Measurements from ENCODE around the gene SPAAR. TPM values are rescaled to one million over a fixed set of nuclear protein-coding genes. Genes with fewer than 3 reads are reported as not detected.

Gene SPAAR
- total and polyA plus RNA-seq, 9 of the 15 experiments (the other 6 are each of a cell fraction or from before 2014, with no cell fraction given): not detected

DNA sequence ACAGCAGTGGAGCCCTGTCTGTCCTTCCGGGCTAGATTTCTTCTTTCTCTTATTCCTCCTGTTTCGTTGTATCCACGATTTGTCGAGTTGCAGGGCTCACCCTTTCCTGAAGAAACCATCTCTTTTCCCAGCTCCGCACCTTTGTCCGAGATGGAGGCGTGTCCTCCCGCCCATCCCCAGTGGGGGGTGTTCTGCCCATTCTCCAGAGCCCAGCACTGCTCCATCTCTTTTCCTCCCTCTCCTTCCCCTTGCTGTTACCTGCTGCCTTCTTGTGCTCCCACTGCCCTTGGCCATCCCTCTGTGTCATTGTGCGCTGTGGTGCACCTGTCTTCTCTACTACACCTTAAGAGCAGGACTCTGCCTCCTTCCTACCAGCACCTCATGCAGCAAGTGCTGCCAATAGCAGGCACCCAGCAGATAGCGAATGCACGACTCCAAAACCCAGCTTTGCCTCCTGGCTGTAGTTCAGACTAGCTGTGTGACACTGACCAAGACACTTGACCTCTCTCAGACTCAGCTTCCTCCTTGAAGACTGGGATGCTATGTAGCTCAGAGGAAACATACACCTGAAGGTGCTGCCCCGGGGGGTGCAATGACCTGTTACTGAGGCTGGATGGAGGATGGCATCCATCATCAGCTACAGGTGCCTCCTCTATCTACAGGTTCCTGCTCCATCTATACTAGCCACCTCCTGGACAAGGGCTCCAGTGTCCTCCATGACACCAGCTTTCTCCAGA lies 48.0 kb upstream of the SPAAR start (continued):
- TF ChIP-seq NFIC (IDR thresholded peaks at IDR 0.05): no peak
- no peak for TF ChIP-seq CREB1 (IDR thresholded peaks at IDR 0.05)
- TF ChIP-seq CREB1 (CRISPR knock-in tag; IDR thresholded peaks at IDR 0.05): no peak
- TF ChIP-seq, protein P1, sequence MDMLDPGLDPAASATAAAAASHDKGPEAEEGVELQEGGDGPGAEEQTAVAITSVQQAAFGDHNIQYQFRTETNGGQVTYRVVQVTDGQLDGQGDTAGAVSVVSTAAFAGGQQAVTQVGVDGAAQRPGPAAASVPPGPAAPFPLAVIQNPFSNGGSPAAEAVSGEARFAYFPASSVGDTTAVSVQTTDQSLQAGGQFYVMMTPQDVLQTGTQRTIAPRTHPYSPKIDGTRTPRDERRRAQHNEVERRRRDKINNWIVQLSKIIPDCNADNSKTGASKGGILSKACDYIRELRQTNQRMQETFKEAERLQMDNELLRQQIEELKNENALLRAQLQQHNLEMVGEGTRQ (CRISPR knock-in tag; IDR thresholded peaks at IDR 0.05): no peak
- no peak for TF ChIP-seq CBX2 (IDR thresholded peaks at IDR 0.05; ENCODE audit: insufficient read depth, low read length, poor library complexity, severe bottlenecking)
- TF ChIP-seq ZNF583 (CRISPR knock-in tag; IDR thresholded peaks at IDR 0.05): no peak
- TF ChIP-seq ZNF778 (CRISPR knock-in tag; IDR thresholded peaks at IDR 0.05): no peak
- no peak for TF ChIP-seq RBM25 (IDR thresholded peaks at IDR 0.05; ENCODE audit: low read depth, low read length, severe bottlenecking)
- no peak for TF ChIP-seq POU5F1 (IDR thresholded peaks at IDR 0.05; ENCODE audit: borderline replicate concordance, low read depth, low read length, partially characterized antibody)

DNA sequence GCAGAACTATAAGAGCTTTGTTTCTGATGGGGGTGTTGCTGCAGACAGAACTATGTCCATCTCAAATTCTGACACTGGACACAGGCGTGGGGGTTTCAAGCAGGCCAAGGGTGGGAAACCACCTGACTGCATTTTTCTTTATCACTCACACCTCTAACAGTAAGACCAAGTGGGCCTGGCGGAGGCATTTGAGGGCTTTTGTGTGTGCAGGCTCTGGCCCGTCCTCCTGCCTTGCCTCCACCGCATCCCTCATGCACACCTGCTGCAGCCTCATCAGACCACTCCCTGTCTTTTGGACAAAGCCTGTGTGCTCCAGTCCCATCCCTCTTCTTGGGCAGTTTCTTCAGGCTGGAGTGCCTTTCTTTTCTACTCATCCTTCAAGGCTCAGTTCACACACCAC lies 47.0 kb upstream of the SPAAR start:
- BruUV-seq (replicated peaks): no TSS peak
- no peak for TF ChIP-seq HMGN3 (IDR thresholded peaks at IDR 0.05; ENCODE audit: borderline replicate concordance, extremely low read depth, insufficient read length, low read depth, low read length)

More for the DNA sequence above, 47.0 kb upstream of the SPAAR start:
- H3K4me2 ChIP-seq (ENCODE audit: insufficient read depth, low read length): no peak overlapping the region
- no peaks in the 10 kb centered on the region for H3K79me2 ChIP-seq (ENCODE audit: control insufficient read depth, insufficient read depth, low read length)
- no peaks in the 10 kb centered on the region for H3K9me1 ChIP-seq (ENCODE audit: control insufficient read depth, insufficient read depth, low read length)
- FAIRE-seq (no peak), DNase-seq (ENCODE audit: extremely low read depth in 1 of 4, low spot score in 3 of 4) (no peak), ATAC-seq (no peak)
- no peaks in the 10 kb centered on the region for H3K4me1 ChIP-seq (replicated peaks in 1 of 2; ENCODE audit: control insufficient read depth in 2 of 2, insufficient read depth in 2 of 2, low read length in 2 of 2)
- no peaks in the 10 kb centered on the region for H4K20me1 ChIP-seq (replicated peaks; ENCODE audit: control insufficient read depth, insufficient read depth, low read length)
- H3K27ac ChIP-seq (ENCODE audit: extremely low read depth, low read depth, low read length): no peak overlapping the region
- peaks cover 9 to 64% of the 10 kb centered on the region in 2 experiments; a peak in 4 of 5 replicates for H3K27me3 ChIP-seq (ENCODE audit: control insufficient read depth in 2 of 2, insufficient read depth in 2 of 2, low read length in 2 of 2)
- intact Hi-C loops (cut with micrococcal nuclease): no loop called here
- no peaks in the 10 kb centered on the region for H3K36me3 ChIP-seq (ENCODE audit: control insufficient read depth, insufficient read depth, low read length)
- no peak overlapping the region for H3K4me3 ChIP-seq
- WGBS (ENCODE audit: insufficient coverage, low coverage, missing lambda C conversion rate): 0% methylated on average over 4 of the region's 4 CpGs
- CTCF ChIA-PET (ENCODE audit: low intra/inter-chr PET ratio): no interaction called here
- H3K9me3 ChIP-seq (replicated peaks; ENCODE audit: control insufficient read depth, insufficient read depth, low read depth, low read length): no peaks in the 10 kb centered on the region
- no peak overlapping the region for H3K9ac ChIP-seq (ENCODE audit: insufficient read depth in 1 of 2, low read depth in 2 of 2, low read length in 2 of 2)
- no peak overlapping the region for H2AFZ ChIP-seq (ENCODE audit: low read depth, low read length)
- POLR2A ChIA-PET: interaction anchor here (1.1 kb wide), 2 partner anchors 10 to 20 kb away, joined by 3 read pairs; no protein-coding TSS in a partner anchor
- in situ Hi-C loops (cut with MboI): no loop called here

Data from K562 (cell line).